ENCODE measurements around the gene ADPGK. TPM values are rescaled to one million over a fixed set of nuclear protein-coding genes. Genes with fewer than 3 reads are reported as not detected.

Gene ADPGK
- total RNA-seq, 4 donors from 2014 or later: 13.4 to 23.2 (median 17.2) TPM

DNA sequence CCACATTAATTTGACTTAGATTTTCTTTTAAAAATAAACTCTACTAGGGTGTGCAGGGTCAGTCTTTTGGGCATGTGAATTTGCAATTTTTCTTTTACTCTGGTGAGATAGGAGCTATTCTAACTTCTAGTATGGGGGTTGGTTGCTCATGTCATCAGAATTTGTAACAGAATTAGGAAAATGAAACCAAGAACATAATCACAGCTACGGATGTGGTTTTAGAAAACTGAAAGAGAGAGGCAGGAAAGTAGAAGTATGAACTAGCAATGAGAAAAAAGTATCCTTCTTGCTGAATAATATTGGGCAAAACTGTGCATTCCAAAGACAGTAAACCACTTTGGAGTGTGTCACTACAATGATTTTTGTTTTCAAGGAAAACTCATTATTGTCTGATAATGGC is 43.3 kb downstream of the ADPGK start:
- Histone ChIP-seq H3K4me1 (no peaks in the 10 kb centered on the region), H3K36me3 (peaks cover 0 to 32% of the 10 kb centered on the region in 2 donors), H3K27ac (no peak overlapping the region), H3K4me3 (no peak overlapping the region), H3K27me3 (no peaks in the 10 kb centered on the region), H3K9me3 (no peaks in the 10 kb centered on the region)
- DNase-seq (no peak), ATAC-seq (no peak)
- in situ Hi-C loops (cut with MboI; ENCODE audit: low sequenced_read_pairs in 4 of 4) (no loop called here), intact Hi-C loops (cut with DNase I; ENCODE audit: low total_unique reads) (no loop called here)
- no peak for TF ChIP-seq POLR2A (IDR thresholded peaks at IDR 0.05)
- TF ChIP-seq, protein P1, sequence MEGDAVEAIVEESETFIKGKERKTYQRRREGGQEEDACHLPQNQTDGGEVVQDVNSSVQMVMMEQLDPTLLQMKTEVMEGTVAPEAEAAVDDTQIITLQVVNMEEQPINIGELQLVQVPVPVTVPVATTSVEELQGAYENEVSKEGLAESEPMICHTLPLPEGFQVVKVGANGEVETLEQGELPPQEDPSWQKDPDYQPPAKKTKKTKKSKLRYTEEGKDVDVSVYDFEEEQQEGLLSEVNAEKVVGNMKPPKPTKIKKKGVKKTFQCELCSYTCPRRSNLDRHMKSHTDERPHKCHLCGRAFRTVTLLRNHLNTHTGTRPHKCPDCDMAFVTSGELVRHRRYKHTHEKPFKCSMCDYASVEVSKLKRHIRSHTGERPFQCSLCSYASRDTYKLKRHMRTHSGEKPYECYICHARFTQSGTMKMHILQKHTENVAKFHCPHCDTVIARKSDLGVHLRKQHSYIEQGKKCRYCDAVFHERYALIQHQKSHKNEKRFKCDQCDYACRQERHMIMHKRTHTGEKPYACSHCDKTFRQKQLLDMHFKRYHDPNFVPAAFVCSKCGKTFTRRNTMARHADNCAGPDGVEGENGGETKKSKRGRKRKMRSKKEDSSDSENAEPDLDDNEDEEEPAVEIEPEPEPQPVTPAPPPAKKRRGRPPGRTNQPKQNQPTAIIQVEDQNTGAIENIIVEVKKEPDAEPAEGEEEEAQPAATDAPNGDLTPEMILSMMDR (IDR thresholded peaks at IDR 0.05 in 4 of 5, conservative IDR thresholded peaks at IDR 0.05 in 1 of 5): no peak

DNA sequence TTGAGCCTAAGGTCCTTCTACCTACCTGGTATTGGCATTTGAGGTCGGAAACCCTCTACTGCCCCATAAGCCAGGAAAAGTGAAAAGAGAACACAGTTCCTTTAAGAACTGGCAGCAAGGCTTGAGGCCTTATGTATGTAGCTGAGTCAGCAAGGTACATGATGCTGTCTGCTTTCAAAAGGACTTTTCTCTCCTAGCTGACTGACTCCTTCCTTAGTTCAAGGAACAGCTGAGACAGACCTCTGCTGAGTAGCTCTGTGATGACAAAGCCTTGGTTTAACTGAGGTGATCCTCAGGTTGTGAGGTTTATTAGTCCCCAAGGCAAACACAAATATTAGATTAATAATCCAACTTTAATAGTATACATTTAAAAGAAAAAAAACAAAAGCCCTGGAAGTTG is 45.8 kb downstream of the ADPGK start:
- H3K27me3 ChIP-seq: no peaks in the 10 kb centered on the region
- no peaks in the 10 kb centered on the region for H3K4me1 ChIP-seq
- no peak overlapping the region for H3K27ac ChIP-seq
- DNase-seq (no peak), ATAC-seq (no peak)
- TF ChIP-seq POLR2A (IDR thresholded peaks at IDR 0.05): no peak
- TF ChIP-seq, protein P1 (IDR thresholded peaks at IDR 0.05 in 4 of 5, conservative IDR thresholded peaks at IDR 0.05 in 1 of 5): no peak
- H3K36me3 ChIP-seq: peaks cover 0 to 38% of the 10 kb centered on the region in 2 donors
- in situ Hi-C loops (cut with MboI; ENCODE audit: low sequenced_read_pairs in 4 of 4) (no loop called here), intact Hi-C loops (cut with DNase I; ENCODE audit: low total_unique reads) (no loop called here)
- H3K9me3 ChIP-seq: no peaks in the 10 kb centered on the region
- no peak overlapping the region for H3K4me3 ChIP-seq

DNA sequence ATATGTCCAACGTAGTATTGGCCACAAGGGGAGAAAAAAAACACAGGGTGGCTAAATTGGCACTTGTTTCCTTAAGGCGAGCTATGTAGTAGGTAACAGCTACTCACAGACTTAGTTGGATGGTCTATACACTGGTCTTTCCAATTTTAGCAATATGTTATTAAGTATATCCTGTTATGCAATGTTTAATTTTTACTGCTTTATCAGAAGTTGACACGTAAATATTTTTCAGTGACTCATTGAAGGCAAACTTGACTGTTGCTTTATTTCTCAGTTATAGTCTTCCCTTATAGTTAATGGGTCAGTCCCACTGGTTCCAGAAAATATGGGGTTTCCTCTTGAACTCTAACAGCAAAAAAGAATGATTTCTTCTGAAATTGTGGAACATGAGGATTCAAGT is 46.5 kb downstream of the ADPGK start:
- no peak for TF ChIP-seq POLR2A (IDR thresholded peaks at IDR 0.05)
- TF ChIP-seq, protein P1 (IDR thresholded peaks at IDR 0.05 in 4 of 5, conservative IDR thresholded peaks at IDR 0.05 in 1 of 5): no peak
- Histone ChIP-seq H3K27ac (no peak overlapping the region), H3K36me3 (peaks cover 0 to 45% of the 10 kb centered on the region in 2 donors), H3K9me3 (no peaks in the 10 kb centered on the region), H3K4me3 (no peak overlapping the region), H3K4me1 (no peaks in the 10 kb centered on the region), H3K27me3 (no peaks in the 10 kb centered on the region)
- intact Hi-C loops (cut with DNase I; ENCODE audit: low total_unique reads) (no loop called here), in situ Hi-C loops (cut with MboI; ENCODE audit: low sequenced_read_pairs in 4 of 4) (no loop called here)
- no peak for ATAC-seq
- DNase-seq: no peak

DNA sequence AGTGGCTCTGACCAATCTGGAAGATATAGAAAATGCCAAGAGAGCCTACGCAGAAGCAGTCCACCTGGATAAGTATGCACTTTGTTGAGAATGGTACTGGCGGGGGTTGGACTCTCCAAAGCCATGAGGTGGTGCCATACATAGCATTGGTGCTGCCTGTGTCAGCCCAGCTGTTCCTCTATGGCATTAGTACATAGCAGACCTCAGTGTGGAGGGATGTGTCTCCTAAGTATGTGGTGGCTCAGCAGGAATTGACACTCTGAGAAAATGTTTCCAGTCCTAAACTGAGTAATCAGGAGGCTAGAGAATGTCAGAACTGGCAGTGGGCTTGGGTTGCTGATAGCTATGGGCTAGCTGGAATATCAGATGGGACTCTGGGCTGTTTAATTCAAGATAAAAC is 48.4 kb downstream of the ADPGK start:
- H3K9me3 ChIP-seq: no peaks in the 10 kb centered on the region
- H3K27ac ChIP-seq: no peak overlapping the region
- in situ Hi-C loops (cut with MboI; ENCODE audit: low sequenced_read_pairs in 4 of 4) (no loop called here), intact Hi-C loops (cut with DNase I; ENCODE audit: low total_unique reads) (no loop called here)
- peaks cover 0 to 52% of the 10 kb centered on the region in 2 donors for H3K36me3 ChIP-seq
- TF ChIP-seq, protein P1 (IDR thresholded peaks at IDR 0.05 in 4 of 5, conservative IDR thresholded peaks at IDR 0.05 in 1 of 5): no peak
- no peak for TF ChIP-seq POLR2A (IDR thresholded peaks at IDR 0.05)
- DNase-seq: no peak
- no peaks in the 10 kb centered on the region for H3K4me1 ChIP-seq
- H3K27me3 ChIP-seq: no peaks in the 10 kb centered on the region
- H3K4me3 ChIP-seq: no peak overlapping the region
- ATAC-seq: no peak
